Choroid plexus epithelial cell (primary cell): ENCODE measurements around the gene CENPC.
A peak's percentile ranks its signal among the peaks of the same experiment; 100 is the strongest.

Experiments used
- DNase-seq: peaks from one replicate; pipeline ENCODE4 v3.0.0-alpha.2; 2010; ENCODE audit warnings: low read depth
- H3K4me3 ChIP-seq: 2 replicates; pipeline ENCODE4 v1.5.1; 2011; ENCODE audit warnings: low read depth, mild to moderate bottlenecking, control low read depth, low read length, moderate library complexity
- TF ChIP-seq, protein P1 (sequence below): conservative IDR thresholded peaks from 2 replicates; pipeline ENCODE4 v1.5.1; 2011; ENCODE audit warnings: low read depth, mild to moderate bottlenecking, control low read depth, inconsistent platforms, low read length, moderate library complexity

CENPC gene

DNA sequence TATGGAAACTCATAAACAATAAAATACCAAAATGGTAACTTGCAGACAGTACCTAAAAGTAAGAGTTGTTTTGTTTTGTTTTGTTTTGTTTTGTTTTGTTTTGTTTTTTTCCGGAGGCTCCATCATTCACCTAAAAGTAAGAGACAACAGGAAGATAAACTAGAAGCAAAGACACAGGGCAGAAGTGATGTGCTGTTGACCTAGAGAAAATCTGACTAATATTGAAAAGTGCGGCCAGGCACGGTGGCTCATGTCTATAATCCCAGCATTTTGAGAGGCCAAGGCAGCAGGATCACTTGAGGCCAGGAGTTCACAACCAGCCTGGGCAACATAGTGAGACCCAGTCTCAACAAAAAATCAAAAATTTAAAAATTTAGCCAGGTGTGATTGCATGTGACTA is 5.6 kb upstream of the CENPC start:
- TF ChIP-seq, protein P1, sequence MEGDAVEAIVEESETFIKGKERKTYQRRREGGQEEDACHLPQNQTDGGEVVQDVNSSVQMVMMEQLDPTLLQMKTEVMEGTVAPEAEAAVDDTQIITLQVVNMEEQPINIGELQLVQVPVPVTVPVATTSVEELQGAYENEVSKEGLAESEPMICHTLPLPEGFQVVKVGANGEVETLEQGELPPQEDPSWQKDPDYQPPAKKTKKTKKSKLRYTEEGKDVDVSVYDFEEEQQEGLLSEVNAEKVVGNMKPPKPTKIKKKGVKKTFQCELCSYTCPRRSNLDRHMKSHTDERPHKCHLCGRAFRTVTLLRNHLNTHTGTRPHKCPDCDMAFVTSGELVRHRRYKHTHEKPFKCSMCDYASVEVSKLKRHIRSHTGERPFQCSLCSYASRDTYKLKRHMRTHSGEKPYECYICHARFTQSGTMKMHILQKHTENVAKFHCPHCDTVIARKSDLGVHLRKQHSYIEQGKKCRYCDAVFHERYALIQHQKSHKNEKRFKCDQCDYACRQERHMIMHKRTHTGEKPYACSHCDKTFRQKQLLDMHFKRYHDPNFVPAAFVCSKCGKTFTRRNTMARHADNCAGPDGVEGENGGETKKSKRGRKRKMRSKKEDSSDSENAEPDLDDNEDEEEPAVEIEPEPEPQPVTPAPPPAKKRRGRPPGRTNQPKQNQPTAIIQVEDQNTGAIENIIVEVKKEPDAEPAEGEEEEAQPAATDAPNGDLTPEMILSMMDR: no peak
- no peak overlapping the region for H3K4me3 ChIP-seq
- DNase-seq: no peak

DNA sequence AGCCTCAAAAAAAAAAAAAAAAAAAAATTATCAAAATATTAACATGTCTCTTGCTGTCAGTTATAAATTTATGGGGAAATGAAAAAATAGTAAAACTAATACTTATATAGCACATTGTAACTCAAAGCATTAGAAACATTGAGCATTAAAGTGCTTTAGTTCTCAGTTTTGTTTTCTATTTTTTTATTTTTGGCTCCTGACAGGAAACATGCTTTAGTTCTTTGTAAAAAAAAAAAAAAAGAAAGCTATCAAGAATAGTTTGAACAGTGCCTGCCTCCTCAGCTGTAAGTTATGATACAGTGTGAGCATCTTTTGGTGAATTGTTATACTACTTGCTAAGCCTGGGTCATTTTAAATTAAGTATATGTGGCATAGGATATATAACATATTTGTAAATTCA is 5.1 kb upstream of the CENPC start:
- no peak for DNase-seq
- H3K4me3 ChIP-seq: no peak overlapping the region
- TF ChIP-seq, protein P1: no peak

DNA sequence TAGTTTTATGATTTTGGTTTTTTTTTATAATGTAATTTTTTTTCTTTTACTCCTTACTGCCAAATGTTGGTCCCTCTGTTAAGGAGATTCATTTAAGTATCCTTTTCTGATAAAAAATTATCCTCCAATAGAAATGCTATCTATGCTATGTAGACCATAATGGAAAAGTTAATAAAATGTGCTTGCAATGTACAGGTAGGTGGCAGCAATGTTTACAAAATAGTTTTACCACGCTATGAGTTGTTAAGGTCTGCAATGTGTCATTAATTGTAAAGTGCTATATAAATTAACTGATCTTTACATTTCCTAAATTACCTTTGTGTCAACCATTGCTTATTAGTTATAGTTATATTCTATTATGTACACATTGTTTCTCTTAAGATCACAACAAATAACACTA is 3.8 kb upstream of the CENPC start:
- no peak overlapping the region for H3K4me3 ChIP-seq
- DNase-seq: peak; percentile 67

DNA sequence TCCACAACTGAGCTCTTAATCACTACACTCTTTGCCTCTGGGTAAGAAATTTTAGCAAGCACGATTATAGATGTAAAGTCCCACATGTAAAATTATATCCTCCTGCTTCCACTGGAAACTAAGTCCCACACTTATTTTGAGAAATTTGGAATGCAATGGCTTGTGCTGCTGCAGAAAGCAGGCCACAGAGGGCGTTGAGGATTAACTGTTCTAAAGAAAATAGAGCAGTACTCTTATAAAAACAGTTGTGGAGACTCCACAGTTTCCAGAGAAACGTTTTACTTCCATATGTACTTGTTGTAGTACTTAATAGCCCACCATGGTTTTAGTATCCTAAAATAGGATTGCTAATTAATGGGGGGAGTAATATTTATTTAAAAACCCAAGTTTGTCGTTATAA is 1.7 kb upstream of the CENPC start:
- H3K4me3 ChIP-seq: no peak overlapping the region
- DNase-seq: peak; percentile 28
- TF ChIP-seq, protein P1: peak; percentile 24

More for the DNA sequence above, 3.8 kb upstream of the CENPC start:
- TF ChIP-seq, protein P1: peak; percentile 49

DNA sequence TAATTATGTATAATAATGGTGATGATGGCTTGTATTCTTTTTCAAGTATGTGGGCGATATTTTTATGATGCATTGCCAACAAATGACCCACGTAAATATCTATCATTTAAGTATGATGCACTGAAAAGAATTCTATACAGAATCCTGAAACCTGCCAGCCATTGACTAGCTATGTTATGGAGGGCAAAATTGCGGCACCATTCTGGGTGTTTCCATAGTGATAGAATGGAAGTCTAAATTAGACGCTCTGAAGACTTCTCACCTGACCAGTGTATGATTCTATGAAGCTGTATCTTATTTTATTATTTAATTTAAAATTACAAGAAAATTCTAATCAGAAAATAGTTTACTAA is 677 bp upstream of the CENPC start:
- H3K4me3 ChIP-seq: peak overlapping the region; percentile 83
- DNase-seq: no peak
- TF ChIP-seq, protein P1: no peak

DNA sequence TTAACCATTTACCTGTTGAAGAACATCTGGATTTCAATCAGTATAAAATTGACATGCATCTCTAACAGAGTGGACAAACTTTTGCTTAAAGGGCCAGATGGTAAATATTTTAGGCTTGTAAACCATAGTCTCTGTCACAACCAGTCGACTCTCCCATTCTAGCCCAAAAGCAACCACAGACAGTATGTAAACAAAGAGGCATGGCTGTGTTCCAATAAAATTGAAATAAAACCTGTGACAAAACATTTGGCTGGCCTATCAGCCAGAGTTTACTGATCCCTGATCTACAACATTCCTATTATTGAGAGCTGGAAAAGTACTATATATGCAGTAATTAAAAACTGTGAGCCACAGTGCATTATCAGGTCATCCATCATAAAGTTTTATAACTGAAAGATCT is 3.2 kb downstream of the CENPC start:
- H3K4me3 ChIP-seq: no peak overlapping the region
- no peak for DNase-seq
- TF ChIP-seq, protein P1: no peak

DNA sequence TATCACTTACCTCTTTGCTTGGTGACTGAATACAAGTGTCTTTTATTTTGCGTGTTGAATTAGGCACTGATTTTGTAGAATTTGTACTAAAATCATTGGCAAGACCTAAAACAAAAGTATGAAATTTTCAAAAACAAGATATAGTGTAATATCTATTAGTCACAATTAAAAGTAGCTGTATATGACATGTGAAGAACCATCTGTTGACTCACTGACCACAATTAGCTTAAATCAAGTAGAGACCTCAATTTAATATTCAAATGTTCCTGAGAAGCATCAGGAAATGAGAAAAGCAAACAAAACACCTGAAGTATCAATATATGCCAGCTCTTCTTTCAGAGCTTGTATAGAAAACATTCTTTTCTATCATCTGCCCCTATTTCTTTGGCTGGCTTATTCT is 5.5 kb downstream of the CENPC start:
- TF ChIP-seq, protein P1: no peak
- DNase-seq: no peak
- no peak overlapping the region for H3K4me3 ChIP-seq
